HG03025 (cell line): ENCODE results near the gene TMEM254.
"Not testable (repeated sequence)": the region's sequence is repeated elsewhere in the genome, so short reads cannot be mapped to it uniquely, and the experiment has no call there.

ENCODE experiments used
- ATAC-seq: cut with Tn5 transposase; IDR thresholded peaks from one replicate; pipeline ENCODE4 v1.9.1; 2021; ENCODE audit warnings: mild to moderate bottlenecking, moderate library complexity; ENCODE audit not compliant: unreplicated experiment, low FRiP score

Gene TMEM254, protein sequence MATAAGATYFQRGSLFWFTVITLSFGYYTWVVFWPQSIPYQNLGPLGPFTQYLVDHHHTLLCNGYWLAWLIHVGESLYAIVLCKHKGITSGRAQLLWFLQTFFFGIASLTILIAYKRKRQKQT

DNA sequence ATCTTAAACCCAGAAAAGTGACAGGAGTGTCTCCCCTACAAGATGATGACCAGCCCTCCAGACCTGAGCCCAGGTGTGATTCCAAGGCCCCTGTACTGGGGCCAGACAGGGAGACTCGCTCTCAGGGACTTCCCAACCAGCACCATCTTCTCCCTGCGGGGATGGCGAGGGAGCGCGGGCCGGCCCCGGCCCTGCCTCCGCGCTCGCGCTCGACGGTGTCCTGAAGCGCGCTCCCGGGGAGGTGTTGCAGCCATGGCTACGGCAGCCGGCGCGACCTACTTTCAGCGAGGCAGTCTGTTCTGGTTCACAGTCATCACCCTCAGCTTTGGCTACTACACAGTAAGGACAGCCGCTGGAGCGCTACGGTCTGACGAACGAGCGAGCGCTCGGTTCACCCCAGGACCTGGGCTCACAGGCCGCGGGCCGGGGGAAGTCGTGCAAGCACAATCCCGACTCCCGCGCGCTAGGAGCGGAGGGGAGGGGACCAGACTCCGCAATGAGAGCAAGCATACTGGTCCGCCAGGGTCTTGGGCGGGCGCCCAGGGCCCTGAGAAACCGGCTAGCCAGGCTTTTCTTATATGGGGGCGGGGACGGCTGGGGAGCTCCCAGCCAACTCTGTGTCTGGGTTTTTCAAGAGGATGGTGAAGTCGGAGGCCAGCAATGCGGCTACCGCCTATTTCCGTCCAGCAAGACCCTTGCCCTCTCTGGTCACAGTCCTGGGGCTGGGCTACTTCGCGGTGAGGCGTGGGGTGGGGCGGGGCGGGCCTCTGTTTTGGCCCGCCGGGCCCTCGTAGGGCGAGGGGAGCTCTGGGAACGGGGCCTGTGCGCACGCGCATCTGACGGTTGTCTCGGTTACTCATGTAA is at the start of gene TMEM254:
TSS of gene TMEM254 (plus strand) at position 218 of the 864 bp plus-strand sequence. CDS start at position 253, 35 bp downstream.
- peak; percentile 83 for ATAC-seq

DNA sequence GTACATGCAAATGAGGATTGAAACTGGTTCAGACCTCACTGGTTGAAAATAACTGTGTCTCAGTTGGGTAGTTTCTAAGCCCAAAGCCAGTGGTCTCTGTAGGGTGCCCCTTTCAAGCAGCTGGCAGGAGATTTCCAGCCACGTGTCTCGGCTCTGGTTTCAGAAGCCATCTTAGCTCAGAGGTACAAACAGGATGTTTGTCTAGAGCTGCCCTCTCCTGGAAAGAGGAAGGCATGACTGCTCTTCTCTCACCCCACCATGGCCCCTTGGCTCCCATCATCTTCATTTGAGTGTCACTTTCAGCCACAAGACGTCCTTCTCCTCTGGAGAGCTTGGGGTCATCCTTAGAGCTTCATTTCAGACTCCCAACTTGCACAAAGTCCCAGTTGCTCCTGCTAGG is 49.3 kb upstream of the TMEM254 start:
- ATAC-seq, result peak; percentile 57

DNA sequence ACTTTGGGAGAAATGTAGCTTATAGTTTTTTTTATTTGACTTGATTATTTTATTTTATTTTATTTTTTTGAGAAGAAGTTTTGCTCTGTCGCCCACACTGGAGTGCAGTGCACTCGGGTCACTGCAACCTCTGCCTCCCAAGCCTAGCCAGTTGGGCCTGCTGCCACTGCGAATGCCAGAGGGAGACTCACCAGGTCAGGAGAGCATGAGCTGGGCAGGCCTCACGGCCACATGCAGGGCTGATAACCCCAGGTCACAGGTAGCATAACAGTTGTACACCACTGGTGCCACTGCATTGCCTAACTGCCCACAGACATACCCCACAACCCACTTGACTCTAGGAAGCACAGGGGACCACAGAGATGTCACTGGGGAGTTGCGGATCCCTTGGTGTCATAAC is 48.6 kb upstream of the TMEM254 start:
- ATAC-seq, result not testable (repeated sequence)

DNA sequence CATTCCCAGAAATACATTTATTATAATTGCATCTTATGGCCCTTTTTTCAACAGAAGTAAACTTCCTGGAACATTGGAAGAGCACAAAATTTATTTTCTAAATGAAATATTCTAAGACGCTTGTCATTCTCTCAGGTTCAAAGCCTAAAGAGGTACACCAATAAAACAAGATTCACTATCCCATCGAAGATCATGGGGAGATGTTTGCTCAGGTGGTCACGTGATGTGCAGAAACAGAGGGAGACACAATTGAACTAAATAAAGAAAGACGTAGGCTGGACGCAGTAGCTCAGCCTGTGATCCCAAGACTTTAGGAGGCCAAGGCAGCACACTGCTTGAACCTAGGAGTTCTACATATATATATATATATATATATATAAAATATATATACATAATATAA is 46.0 kb upstream of the TMEM254 start:
- ATAC-seq, result no peak

DNA sequence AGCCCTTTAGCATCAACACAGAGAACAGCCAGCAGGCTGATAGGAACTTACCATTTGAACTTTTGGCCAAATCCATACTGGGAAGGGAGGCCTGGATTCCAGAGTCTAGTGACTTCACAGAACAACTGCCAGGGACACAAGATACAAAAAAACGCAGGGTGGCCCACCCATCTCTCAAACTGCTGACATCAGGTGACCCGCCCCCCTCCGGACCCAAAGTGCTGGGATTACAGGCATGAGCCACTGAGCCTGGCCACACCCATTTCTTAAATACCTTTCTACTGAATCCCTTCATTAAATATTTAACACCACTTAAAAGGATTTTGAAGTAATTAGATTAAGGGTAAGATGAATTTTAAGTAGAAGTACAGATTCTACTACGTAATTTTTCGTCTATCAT is 43.7 kb upstream of the TMEM254 start:
- ATAC-seq, result not testable (repeated sequence)

DNA sequence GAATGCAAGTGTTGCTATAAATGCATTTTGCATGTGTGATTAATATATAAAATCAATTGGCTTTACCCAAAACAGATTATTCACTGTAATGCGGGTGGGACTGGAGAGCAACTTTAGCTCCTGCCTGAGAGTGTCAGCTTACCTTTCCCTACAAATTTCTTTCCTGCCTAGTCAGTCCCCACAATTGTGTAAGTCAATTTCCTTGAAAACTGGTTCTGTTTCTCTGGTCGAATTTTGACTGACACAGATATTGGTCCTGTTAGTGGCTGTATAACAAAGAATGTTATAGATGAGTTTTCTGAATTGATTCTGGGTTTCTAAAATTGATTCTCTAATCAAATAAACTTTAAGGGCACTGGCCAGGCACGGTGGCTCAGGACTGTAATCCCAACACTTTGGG is 43.0 kb upstream of the TMEM254 start:
- not testable (repeated sequence) for ATAC-seq

DNA sequence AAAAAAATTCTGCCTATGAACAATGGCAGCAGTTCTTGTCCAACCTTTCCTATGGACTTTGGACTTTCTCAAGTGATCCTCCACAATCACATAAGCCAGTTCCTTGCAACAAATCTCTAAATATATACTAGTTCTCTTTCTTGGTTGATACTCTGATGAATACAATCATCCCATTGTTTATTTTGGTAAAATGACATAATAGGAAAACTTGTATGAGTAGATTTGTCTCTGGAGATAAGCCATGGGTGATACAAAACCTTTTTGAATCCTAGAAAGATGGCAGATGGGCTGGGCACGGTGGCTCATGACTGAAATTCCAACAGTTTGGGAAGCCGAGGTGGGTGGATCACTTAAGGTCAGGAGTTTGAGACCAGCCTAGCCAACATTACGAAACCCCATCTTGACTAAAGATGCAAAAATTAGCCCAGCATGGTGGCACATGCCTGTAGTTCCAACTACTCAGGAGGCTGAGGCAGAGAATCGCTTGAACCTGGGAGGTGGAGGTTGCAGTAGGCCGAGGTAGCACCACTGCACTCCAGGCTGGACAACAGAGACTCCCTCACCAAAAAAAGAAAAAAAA is 41.5 kb upstream of the TMEM254 start:
- not testable (repeated sequence) for ATAC-seq

DNA sequence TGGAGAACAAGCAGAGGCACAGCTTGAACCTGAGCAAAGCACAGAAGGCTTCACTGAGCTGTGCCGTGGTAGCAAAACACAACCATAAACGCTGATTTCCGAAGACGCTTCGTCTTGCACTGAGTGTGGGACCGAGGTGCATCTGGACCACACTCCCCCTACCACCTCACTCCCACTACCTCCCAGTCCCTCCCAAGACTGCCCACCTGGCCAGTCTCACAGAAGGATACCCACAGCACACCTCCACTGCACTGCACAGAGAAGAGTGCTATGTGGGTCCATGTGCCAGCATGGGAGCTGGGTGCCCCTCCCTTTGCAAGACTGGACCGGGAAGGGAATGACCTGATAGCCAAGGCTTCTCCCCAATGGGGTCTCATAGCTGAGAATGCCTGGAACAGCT is 40.2 kb upstream of the TMEM254 start:
- ATAC-seq, result not testable (repeated sequence)

DNA sequence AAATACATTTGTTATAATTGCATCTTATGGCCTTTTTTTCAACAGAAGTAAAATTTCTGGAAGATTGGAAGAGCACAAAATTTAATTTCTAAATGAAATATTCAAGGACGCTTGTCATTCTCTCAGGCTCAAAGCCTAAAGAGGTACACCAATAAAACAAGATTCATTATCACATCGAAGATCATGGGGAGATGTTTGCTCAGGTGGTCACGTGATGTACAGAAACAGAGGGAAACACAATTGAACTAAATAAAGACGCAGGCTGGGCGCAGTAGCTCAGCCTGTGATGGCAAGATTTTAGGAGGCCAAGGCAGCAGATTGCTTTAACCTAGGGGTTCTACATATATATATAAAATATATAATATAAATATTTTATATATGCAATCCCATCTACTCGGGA is 37.3 kb upstream of the TMEM254 start:
- no peak for ATAC-seq

DNA sequence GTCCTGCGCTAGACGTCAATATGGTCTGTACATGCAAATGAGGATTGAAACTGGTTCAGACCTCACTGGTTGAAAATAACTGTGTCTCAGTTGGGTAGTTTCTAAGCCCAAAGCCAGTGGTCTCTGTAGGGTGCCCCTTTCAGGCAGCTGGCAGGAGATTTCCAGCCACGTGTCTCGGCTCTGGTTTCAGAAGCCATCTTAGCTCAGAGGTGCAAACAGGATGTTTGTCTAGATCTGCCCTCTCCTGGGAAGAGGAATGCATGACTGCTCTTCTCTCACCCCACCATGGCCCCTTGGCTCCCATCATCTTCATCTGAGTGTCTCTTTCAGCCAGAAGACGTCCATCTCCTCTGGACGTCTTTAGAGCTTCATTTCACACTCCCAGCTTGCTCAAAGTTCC is 33.5 kb upstream of the TMEM254 start:
- peak; percentile 63 for ATAC-seq

DNA sequence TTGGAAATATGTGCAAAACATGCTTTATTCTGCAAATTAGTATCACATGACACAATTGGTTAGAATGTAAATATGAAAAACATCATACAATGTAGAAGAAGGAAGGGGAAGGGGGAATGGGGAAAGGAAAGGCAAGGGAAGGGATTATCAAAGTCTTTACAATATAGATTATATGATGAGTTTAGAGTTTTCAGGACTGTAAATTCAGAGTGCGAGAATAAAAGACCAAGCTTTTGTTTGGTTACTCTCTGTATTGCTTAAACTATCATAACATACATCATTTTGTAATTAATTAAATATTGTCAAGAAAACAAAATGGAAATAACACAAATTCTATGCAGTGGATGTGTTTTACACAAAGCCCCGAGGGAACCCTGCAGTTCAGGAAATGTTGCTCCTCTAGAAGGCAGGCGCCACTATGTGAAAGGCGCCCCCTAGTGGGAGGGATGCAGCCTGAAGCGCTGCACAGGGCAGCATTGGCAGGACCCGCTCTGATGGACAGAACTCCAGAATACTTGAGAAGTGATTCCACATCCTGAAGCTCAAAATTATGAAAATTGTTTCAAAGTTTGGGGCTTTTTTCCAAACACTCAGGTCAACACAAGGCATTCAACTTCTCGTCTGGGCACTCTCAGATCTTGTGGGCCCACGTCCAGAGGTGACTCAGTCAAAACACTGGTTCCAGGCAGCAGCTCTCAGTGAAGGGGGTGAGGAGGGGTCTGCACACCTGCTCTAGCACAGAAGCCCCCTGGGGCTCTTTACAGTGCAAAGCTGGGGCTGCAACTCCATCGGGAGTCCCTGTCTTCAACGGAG is 31.6 kb upstream of the TMEM254 start:
- no peak for ATAC-seq

DNA sequence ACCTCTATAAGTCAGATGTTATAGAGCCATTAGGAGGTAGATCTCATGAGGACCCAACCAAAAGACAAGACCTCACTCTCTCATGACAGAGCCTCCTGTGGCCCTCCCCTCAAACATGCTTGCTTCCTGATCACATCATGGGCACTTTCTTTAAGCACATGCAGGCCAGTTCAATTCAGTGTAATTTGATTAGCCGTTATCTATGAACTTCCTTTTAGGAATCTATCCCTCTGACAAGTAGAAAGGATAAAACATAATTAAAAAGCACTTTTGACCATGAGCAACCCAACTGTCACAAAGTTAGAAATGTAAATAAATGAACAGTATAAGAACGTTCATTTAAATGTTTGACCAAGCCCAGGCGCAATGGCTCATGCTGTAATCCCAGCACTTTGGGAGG is 27.7 kb upstream of the TMEM254 start:
- ATAC-seq, result no peak

DNA sequence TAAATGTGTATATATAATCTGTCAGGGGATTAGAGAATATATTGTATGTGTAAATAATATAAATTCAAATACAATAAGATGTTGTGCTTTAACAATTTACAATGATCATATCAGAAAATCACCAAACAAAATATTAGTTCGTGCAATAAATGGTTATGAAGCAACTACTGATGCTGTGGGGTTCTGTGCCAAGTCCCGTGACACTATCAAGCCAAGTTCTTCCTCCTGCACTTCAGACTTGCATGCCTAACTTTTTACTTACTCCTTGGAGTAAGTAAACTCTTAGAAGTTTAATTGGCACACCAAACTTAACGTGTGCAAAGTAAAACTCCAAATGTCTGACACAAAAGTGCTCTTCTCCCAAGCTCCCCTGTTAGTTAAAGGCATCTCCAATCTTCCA is 26.5 kb upstream of the TMEM254 start:
- no peak for ATAC-seq

DNA sequence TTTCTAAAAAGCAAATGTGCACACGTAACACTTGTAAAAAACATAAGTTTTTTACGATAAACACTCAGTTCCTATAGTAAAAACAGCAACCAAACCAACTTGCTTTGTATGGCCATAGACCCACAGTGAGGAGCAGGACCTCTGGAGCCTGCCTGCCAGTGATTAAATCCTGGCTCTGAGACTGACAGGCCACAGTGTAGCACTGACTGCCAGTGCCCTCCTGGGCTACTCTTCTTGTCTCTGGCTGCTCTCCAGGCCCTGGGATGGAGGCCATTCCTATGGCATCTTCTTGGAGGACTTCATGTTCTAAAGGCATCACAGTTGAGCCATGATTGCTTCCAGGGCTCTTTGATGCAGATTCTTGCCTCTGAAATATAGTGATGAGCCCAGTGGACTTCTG is 22.7 kb upstream of the TMEM254 start:
- ATAC-seq, result no peak

DNA sequence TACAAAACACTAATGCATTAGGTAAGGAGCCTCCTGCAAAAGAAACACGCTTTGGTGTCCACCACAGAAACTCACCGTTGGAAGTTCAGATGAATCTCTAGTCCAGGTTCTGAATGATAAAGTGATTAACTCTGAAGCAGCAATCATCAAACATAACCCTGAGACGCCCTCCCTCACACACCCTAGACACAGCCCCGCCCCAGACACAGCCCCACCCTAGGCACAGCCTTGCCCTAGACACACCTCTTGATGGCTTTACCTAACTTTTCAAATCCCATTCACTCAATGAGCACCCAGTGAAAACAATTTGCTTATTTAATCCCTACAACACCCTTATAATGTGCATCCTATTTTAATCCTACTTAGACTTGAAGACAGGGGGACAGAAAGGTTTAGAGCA is 21.3 kb upstream of the TMEM254 start:
- no peak for ATAC-seq

DNA sequence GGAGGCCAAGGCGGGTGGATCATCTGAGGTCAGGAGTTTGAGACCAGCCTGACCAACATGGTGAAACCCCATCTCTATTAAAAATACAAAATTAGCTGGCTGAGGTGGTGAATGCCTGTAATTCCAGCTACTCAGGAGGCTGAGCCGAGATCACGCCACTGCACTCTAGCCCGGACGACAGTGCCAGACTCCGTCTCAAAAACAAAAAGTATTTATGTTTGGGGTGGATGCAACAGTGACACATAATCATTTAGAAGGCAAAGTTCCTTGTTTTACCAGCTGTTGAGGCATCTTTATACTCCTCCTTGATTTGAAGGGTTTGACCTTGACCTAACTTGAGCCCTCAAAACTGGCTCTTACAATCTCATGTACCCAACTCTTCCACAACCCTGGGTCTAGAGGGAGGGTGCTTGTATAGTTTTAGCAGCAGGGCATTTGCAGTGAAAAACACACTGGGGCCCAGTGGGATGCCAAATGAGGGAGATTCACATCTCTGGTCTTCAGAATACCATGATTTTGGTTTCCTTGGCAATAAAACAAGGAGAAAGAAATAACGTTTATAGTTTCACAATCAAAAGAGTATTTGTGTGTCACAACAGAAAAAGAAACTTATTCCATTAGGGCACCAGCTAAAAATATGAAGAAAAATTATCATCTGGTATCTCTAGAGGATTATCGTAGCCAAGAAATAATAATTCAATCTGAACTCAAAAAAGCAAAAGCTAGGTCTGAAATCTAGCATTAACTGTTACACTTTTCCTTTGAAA is 14.2 kb upstream of the TMEM254 start:
- ATAC-seq, result no peak

DNA sequence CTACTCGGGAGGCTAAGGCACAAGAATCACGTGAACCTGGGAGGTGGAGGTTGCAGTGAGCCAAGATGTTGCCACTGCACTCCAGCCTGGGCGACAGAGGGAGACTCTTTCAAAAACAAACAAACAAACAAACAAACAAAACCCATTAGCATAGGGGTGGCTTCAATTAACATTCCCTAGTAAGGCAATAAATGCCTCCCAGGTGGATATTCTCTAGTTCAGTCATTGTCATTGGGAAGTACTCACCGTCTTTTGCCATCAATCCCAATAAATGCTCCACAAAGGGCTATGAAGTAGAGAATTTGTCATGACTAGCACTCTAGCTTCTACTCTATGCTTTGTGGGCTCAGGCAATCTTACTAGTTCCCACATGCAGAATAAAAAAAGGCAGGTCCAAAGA is 11.7 kb upstream of the TMEM254 start:
- ATAC-seq, result no peak

DNA sequence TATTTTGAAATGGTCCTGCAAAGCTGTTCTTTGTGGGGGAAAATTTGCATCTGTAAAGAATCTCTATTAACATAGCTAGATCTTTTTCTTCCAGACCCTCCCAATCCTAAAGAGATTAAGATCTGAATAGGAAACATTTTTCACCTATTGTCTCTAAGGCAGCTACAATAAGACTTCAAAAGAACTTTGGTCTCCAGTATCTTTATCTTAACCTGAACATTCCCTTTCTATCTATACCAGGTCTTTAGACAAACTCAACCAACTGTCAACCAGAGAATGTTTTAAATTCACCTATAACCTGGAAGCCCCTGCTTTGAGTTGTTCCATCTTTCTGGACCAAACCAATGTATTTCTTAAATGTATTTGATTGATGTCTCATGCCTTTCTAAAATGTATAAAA is 10.6 kb upstream of the TMEM254 start:
- ATAC-seq, result not testable (repeated sequence)

DNA sequence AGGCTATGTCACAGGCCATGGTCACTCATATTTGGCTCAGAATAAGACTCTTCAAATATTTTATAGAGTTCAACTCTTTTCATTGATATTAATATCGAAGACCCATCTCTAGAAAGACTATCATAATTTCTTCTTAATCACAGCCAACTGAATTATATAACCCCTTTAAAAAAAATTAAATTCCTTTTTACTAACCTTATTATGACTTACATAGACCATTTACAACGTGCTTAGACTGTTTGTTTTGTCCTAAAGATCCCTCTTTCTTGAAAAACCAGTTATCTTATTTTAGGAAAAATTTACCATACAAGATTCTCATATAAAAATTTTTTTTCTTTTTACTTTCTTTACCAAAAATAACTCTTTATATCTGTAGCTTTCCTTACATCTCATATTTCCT is 10.2 kb upstream of the TMEM254 start:
- ATAC-seq, result no peak

DNA sequence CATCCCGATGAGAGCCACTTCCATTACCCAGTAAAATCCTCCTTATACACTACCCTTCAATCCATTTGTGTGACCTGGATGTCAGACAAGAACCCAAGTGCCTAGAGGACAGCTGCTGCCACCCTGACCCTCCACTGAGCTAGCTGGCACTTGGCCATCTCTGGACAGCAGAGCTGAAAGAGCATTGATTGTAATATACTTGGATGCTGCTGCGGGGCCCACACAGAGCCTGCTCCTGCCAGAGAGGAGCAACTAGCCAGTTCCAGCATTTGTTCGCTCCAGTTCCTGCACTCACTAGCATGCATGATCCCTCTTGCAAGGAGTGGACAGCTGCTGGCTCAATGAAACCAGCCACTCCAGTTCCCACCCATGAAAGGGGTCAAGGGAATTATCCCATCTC is 8.4 kb upstream of the TMEM254 start:
- no peak for ATAC-seq
